Transverse colon (tissue), 4 donors: ENCODE results near the gene ATP6V1E1.

Source experiments
- CTCF ChIP-seq, 5 experiments: fragments of 200-600 bp in 3 of 5; fragments of 450-650 bp in 2 of 5; sonication (generic) in 3 of 5; IDR thresholded peaks; 1 replicate in 2 of 5; 2 replicates in 3 of 5; pipeline ENCODE4 v1.5.1; 2016 to 2017; ENCODE audit warnings: antibody characterized with exemption in 5 of 5, inconsistent platforms in 3 of 5, mild to moderate bottlenecking in 2 of 5, moderate library complexity in 1 of 5
- POLR2AphosphoS5 ChIP-seq, 3 donors: sonication (generic); formaldehyde crosslinking; IDR thresholded peaks; one replicate each; pipeline ENCODE4 v1.6.1; 2016; ENCODE audit warnings: antibody characterized with exemption in 3 of 3

- TF ChIP-seq CTCF (IDR thresholded peaks at IDR 0.05): no peak
- TF ChIP-seq POLR2AphosphoS5 (IDR thresholded peaks at IDR 0.05): no peak
These were observed 49.0 kb downstream of the ATP6V1E1 start for GRCh38 chr22:17579535-17579981.
